Panc1 (cell line): ENCODE data around the gene EVI5. TPM values are rescaled to one million over a fixed set of nuclear protein-coding genes. Genes with fewer than 3 reads are reported as not detected.

Source experiments
- total RNA-seq: library from RNA; stranded (reverse); gene quantifications from one replicate; pipeline ENCODE4 v1.2.1, GENCODE V29; 2021; ENCODE audit not compliant: unreplicated experiment

The EVI5 gene
- total RNA-seq, 1 experiment from 2014 or later, result 21.2 TPM

Other genes starting within 250 kb of the EVI5 start
- 446 TPM for gene RPL5, start 46.9 kb upstream of the EVI5 start, total RNA-seq
- 1.2 TPM for gene DIPK1A, start 176.4 kb upstream of the EVI5 start, total RNA-seq